ENCODE data around the gene DDX3Y. TPM values are rescaled to one million over a fixed set of nuclear protein-coding genes. Genes with fewer than 3 reads are reported as not detected.
A peak's percentile ranks its signal among the peaks of the same experiment; 100 is the strongest.

Gene DDX3Y
- 100 to 1,000 TPM in 1 of 4 donors, 10 to 100 TPM in 1, not detected in 2; 46.8 to 114 TPM for total RNA-seq

GRCh38 chrY:12904618-12905516 is at the start of gene DDX3Y:
DDX3Y (plus strand) TSS chrY:12904868; CDS start chrY:12904937, 69 bp downstream.
- H3K36me3 ChIP-seq = no peaks in the 10 kb centered on the region
- no peak for TF ChIP-seq EP300 (IDR thresholded peaks at IDR 0.05; ENCODE audit: low read depth)
- peak in 1 of 3 donors; percentile 96 for TF ChIP-seq POLR2AphosphoS5 (IDR thresholded peaks at IDR 0.05)
- no peak for TF ChIP-seq CTCF (IDR thresholded peaks at IDR 0.05)
- TF ChIP-seq POLR2A (IDR thresholded peaks at IDR 0.05) = no peak
- H3K4me3 ChIP-seq = peak within 1 kb of the TSS in 2 of 4 donors; percentile 54 to 74
- no peaks in the 10 kb centered on the region for H3K9me3 ChIP-seq
- H3K4me1 ChIP-seq = peaks cover 0 to 8% (median 0%) of the 10 kb centered on the region in 4 donors
- peak within 1 kb of the TSS in 2 of 4 donors; percentile 93 to 97 for H3K27ac ChIP-seq
- WGBS, 2 donors (ENCODE audit: low coverage in 1 of 2) = no CpG with 5 or more reads among the region's 54 CpGs
- in situ Hi-C loops (cut with MboI; ENCODE audit: low pct_ligation_motif_present in 1 of 4, low pct_unique_long_range_greater_than_20kb in 1 of 4, low sequenced_read_pairs in 3 of 4) = no loop called here
- H3K27me3 ChIP-seq = no peaks in the 10 kb centered on the region
- intact Hi-C loops (cut with DNase I; ENCODE audit: low total_unique reads) = no loop called here
- DNase-seq = no peak

- in situ Hi-C loops (cut with MboI; ENCODE audit: low pct_ligation_motif_present in 1 of 4, low pct_unique_long_range_greater_than_20kb in 1 of 4, low sequenced_read_pairs in 3 of 4) = no loop called here
- Histone ChIP-seq H3K9me3 (no peaks in the 10 kb centered on the region), H3K27ac (no peak overlapping the region), H3K4me1 (no peaks in the 10 kb centered on the region), H3K4me3 (no peak overlapping the region), H3K36me3 (no peaks in the 10 kb centered on the region), H3K27me3 (no peaks in the 10 kb centered on the region)
- intact Hi-C loops (cut with DNase I; ENCODE audit: low total_unique reads) = no loop called here
- TF ChIP-seq CTCF (IDR thresholded peaks at IDR 0.05) (no peak), POLR2A (IDR thresholded peaks at IDR 0.05) (no peak), EP300 (IDR thresholded peaks at IDR 0.05; ENCODE audit: low read depth) (no peak), POLR2AphosphoS5 (IDR thresholded peaks at IDR 0.05) (no peak)
- DNase-seq = no peak
Measured at GRCh38 chrY:12855791-12856275, 48.8 kb upstream of the DDX3Y start.

- WGBS, 2 donors (ENCODE audit: low coverage in 1 of 2) = no CpG with 5 or more reads among the region's 2 CpGs
- Histone ChIP-seq H3K4me3 (no peak overlapping the region), H3K27ac (no peak overlapping the region), H3K4me1 (no peaks in the 10 kb centered on the region), H3K27me3 (no peaks in the 10 kb centered on the region), H3K9me3 (no peaks in the 10 kb centered on the region), H3K36me3 (no peaks in the 10 kb centered on the region)
- TF ChIP-seq POLR2A (IDR thresholded peaks at IDR 0.05) (no peak), EP300 (IDR thresholded peaks at IDR 0.05; ENCODE audit: low read depth) (no peak), CTCF (IDR thresholded peaks at IDR 0.05) (no peak), POLR2AphosphoS5 (IDR thresholded peaks at IDR 0.05) (no peak)
- DNase-seq = no peak
- in situ Hi-C loops (cut with MboI; ENCODE audit: low pct_ligation_motif_present in 1 of 4, low pct_unique_long_range_greater_than_20kb in 1 of 4, low sequenced_read_pairs in 3 of 4) (no loop called here), intact Hi-C loops (cut with DNase I; ENCODE audit: low total_unique reads) (no loop called here)
Measured at GRCh38 chrY:12867960-12868359, 36.7 kb upstream of the DDX3Y start.

- no peak for TF ChIP-seq CTCF (IDR thresholded peaks at IDR 0.05)
- no peak for TF ChIP-seq EP300 (IDR thresholded peaks at IDR 0.05; ENCODE audit: low read depth)
- TF ChIP-seq POLR2AphosphoS5 (IDR thresholded peaks at IDR 0.05) = no peak
- TF ChIP-seq POLR2A (IDR thresholded peaks at IDR 0.05) = no peak
- intact Hi-C loops (cut with DNase I; ENCODE audit: low total_unique reads) = no loop called here
- in situ Hi-C loops (cut with MboI; ENCODE audit: low pct_ligation_motif_present in 1 of 4, low pct_unique_long_range_greater_than_20kb in 1 of 4, low sequenced_read_pairs in 3 of 4) = no loop called here
- DNase-seq = no peak
- H3K4me3 ChIP-seq = no peak overlapping the region
- H3K4me1 ChIP-seq = no peaks in the 10 kb centered on the region
- H3K9me3 ChIP-seq = no peaks in the 10 kb centered on the region
- no peaks in the 10 kb centered on the region for H3K27me3 ChIP-seq
- no peaks in the 10 kb centered on the region for H3K36me3 ChIP-seq
- H3K27ac ChIP-seq = no peak overlapping the region
Measured at GRCh38 chrY:12896973-12897372, 7.7 kb upstream of the DDX3Y start.

Data from transverse colon (tissue), 4 donors.